GM19351 (cell line): Measurements from ENCODE around the gene EPHA6.
"Not testable (repeated sequence)": the region's sequence is repeated elsewhere in the genome, so short reads cannot be mapped to it uniquely, and the experiment has no call there.

Source experiments
- ATAC-seq: cut with Tn5 transposase; IDR thresholded peaks from one replicate; pipeline ENCODE4 v1.9.1; 2021; ENCODE audit warnings: mild to moderate bottlenecking, moderate library complexity; ENCODE audit not compliant: unreplicated experiment

Gene EPHA6

GRCh38 chr3:96900566-96900965, 86.2 kb downstream of the EPHA6 start:
- no peak for ATAC-seq

- ATAC-seq = no peak
These were observed 101.1 kb downstream of the EPHA6 start for GRCh38 chr3:96915445-96915844.

GRCh38 chr3:96931119-96931862, 116.9 kb downstream of the EPHA6 start:
- ATAC-seq = no peak

GRCh38 chr3:96942131-96942530, 127.7 kb downstream of the EPHA6 start:
- not testable (repeated sequence) for ATAC-seq

GRCh38 chr3:96958856-96959255, 144.5 kb downstream of the EPHA6 start:
- no peak for ATAC-seq

GRCh38 chr3:96959474-96959873, 145.1 kb downstream of the EPHA6 start:
- ATAC-seq = no peak

GRCh38 chr3:96959901-96960641, 145.7 kb downstream of the EPHA6 start:
- no peak for ATAC-seq

GRCh38 chr3:96960661-96961330, 146.4 kb downstream of the EPHA6 start:
- no peak for ATAC-seq

- ATAC-seq = no peak
These were observed 147.2 kb downstream of the EPHA6 start for GRCh38 chr3:96961576-96961975.

- no peak for ATAC-seq
These were observed 152.0 kb downstream of the EPHA6 start for GRCh38 chr3:96966181-96966929.

GRCh38 chr3:96970211-96970610, 155.8 kb downstream of the EPHA6 start:
- no peak for ATAC-seq

GRCh38 chr3:96977671-96978070, 163.3 kb downstream of the EPHA6 start:
- ATAC-seq = no peak

- ATAC-seq = not testable (repeated sequence)
These were observed 169.3 kb downstream of the EPHA6 start for GRCh38 chr3:96983716-96984115.

GRCh38 chr3:96986241-96986640, 171.8 kb downstream of the EPHA6 start:
- ATAC-seq = no peak

GRCh38 chr3:96991231-96991630, 176.8 kb downstream of the EPHA6 start:
- ATAC-seq = no peak

- ATAC-seq = no peak
These were observed 177.5 kb downstream of the EPHA6 start for GRCh38 chr3:96991800-96992365.

GRCh38 chr3:96994988-96995387, 180.6 kb downstream of the EPHA6 start:
- no peak for ATAC-seq

- ATAC-seq = no peak
These were observed 181.6 kb downstream of the EPHA6 start for GRCh38 chr3:96996009-96996408.

GRCh38 chr3:97001611-97002010, 187.2 kb downstream of the EPHA6 start:
- no peak for ATAC-seq

- ATAC-seq = no peak
These were observed 195.1 kb downstream of the EPHA6 start for GRCh38 chr3:97009427-97010019.
